GM12875 (cell line): ENCODE results near the gene RHBDD3.

Experiments used
- H3K4me3 ChIP-seq: one replicate; pipeline ENCODE4 v1.5.1; 2011; ENCODE audit warnings: low read depth, low read length, control low read depth
- TF ChIP-seq, protein P1 (sequence below): IDR thresholded peaks from 2 replicates; pipeline ENCODE4 v1.5.1; 2011; ENCODE audit warnings: low read depth, mild to moderate bottlenecking, control low read depth, inconsistent platforms, low read length, moderate library complexity, borderline replicate concordance; ENCODE audit not compliant: insufficient read depth

The RHBDD3 gene

DNA sequence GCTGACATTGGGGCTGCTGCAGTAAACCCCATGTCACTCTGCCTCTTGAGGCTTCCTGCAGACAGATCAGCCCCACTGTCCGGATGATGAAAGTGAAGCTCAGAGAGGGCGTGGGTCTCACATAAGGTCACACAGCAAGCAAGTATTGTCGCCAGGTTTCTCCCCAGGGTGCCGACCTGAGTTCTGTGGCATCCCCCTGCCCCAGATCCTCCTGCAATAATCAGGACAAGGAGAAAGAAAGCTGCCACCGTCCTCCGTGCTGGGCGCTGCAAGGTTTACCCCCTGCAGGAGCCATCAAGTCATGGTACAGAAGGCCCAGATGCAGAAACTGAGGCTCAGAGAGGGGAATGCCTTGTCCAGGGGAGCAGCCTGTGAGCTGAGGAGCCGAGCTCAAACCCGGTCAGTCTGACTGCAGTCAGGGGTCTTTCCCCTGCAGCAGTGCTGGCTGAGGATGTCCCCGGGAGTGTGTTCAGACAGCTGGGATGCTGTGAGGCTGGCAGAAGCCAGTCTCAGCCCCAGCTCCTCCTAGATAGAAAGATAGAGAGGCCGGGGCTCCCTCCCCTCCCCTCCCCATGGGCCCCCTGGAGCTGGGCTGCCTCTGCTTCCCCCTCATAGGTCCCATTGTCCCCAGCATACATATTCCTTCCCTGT is 48.9 kb downstream of the RHBDD3 start:
- TF ChIP-seq, protein P1, sequence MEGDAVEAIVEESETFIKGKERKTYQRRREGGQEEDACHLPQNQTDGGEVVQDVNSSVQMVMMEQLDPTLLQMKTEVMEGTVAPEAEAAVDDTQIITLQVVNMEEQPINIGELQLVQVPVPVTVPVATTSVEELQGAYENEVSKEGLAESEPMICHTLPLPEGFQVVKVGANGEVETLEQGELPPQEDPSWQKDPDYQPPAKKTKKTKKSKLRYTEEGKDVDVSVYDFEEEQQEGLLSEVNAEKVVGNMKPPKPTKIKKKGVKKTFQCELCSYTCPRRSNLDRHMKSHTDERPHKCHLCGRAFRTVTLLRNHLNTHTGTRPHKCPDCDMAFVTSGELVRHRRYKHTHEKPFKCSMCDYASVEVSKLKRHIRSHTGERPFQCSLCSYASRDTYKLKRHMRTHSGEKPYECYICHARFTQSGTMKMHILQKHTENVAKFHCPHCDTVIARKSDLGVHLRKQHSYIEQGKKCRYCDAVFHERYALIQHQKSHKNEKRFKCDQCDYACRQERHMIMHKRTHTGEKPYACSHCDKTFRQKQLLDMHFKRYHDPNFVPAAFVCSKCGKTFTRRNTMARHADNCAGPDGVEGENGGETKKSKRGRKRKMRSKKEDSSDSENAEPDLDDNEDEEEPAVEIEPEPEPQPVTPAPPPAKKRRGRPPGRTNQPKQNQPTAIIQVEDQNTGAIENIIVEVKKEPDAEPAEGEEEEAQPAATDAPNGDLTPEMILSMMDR: no peak
- no peak overlapping the region for H3K4me3 ChIP-seq

DNA sequence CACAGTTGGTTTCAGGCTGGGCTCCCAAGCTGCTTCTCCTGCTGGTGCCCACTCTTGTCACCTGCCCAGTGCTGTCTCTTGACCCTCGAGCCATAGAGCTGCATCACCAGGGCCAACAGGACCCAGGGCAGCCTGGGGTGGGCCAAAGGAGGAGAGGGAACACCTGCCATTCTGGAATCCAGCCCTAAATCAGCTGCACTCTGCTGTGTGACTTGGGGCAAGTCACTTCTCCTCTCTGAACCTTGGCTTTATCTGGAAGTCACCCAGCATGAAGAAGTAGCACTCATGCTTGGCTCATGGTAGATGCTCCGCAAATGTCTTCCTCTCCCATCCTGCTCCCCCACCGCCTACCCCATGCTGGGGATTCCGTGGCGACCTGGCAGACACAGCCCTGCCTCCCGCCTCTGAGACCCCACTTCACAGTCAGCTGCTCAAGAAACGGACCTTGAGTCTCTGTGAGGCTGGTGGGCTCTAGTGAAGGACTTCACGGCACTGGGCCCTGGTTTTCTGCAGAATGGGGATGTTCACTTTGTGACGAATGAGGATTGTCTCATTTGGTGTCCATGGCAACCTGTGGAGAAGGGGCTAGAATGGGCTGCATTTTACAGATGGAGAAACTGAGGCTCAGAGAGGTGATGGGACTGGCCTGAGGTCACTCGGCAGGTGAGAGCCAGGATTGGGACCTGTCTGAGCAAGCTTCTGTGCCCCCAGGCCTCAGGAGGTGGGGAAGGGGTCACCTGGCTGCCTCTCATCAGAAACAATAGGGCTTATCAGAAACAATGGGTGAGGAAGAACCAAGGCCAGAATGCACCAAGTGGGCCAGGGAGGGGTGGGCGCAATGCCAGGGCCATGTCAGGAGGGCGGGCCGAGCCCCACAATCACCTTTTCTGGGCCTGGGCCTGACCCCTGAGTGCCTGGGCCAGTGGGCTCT is 49.7 kb downstream of the RHBDD3 start:
- H3K4me3 ChIP-seq: no peak overlapping the region
- TF ChIP-seq, protein P1: no peak

DNA sequence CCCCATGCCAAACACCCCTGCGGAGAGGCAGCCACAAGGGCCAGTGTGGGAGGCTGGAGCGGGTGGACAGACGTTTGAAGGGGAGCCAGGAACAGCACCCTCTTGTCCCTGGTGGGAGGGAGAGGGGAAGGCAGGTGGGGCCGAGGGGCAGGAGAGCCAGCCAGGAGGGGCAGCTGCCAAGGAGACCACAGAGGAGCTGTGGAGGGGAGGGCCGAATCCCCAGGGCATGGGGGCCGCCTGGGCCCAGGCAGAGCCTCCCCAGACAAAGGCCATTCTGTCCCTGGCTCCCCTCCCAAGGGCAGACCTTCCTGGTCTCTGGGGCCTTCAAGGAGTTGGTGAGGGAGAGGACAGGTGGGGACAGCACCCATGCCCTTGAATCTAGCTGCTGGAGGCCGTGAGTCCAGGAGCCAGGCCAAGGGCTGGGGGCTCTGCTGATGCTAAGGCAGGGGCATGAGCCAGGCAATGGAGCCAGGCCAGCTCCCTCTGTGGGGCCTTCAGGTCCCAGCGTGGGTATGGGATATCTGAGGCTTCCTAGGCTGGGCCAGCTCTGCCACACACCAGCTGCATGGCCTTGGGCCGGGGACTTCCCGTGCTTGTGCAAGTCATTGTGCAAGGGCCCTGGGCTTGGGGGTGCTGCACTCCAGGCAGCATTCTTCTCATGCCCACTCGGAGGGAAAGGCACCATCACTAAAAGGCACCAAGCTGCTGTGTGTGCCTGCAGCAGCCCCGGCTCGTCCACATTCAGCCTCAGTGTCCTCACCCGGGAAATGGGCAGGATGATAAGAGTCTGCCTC is 50.7 kb downstream of the RHBDD3 start:
- no peak overlapping the region for H3K4me3 ChIP-seq

DNA sequence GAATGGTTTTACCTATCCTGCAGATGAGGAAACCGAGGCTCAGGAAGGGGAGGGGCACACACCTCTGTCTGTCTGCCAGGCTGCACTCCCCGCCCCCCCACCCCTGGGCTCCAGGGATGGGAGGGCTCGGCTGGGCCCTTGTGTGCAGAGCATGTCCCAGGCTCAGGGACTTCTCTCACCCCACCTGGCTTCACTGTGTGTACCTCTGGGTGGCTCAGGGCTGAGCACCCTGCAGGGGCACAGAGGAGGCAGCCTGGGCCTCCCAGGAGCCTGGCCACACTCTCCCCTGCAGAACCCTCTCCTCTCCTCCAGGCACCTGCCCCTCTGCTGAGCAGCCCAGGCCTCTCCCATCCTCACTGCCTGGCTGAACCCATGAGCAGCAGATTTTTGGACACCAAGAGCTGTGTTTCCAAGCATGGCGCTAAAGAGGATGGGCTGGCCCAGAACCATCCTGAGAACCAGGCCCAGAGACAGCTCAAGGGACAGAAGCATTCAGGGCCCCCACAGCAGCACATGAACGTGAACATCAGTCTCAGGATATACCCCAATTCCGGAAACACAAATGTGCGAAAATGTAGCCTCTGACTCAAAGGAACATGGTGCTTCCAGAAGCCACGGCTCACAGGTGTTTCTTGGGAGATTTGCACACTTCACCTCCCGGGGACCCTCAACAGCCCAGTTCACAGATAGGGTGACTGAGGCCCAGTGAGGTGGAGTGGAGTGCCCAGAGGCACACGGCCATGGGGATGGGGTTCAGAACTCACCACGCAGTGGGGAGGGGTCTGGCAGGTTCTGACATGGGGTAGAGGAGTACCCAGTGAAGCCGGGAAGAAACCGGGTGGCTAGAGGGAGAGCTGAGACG is 51.5 kb downstream of the RHBDD3 start:
- TF ChIP-seq, protein P1: no peak

More for the DNA sequence above, 50.7 kb downstream of the RHBDD3 start:
- TF ChIP-seq, protein P1: no peak

DNA sequence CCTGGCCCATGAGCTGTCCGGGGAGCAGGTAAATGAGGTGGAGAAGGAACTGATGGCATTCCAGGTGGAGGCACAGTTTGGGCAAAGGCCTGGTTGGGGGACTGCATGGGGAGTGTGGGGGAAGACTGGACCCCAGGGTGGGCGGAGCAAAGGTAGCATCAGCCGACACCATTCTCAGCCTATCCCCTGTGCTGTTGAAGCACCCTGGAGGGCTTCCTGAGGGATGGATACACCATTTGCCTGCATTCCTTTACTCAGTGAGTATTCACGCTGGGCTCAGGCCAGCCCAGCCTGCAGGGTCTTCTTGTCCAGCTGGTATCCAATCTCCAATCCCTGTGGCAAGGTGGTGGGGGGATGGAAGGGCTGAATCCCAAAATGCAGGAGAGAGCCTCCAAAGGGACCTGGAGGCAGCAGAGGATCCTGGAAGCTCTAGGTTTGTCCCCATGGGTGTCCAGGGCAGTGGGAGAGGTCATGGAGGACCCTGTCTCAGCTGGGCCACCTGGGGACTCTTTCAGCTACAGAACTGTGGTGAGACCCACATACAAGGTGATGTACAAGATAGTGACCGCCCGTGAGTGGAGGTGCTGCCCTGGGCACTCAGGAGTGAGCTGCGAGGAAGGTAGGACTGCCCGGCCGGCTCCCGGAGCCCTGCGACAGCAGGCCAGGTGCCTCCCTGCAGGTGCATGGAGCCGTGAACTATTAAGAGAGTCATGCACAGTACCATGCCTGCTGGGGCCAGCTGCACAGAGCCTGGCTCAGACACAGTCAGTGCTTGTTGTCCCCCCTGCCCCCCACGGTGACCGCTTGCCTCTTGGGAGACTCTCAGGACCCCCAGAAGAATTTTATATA is 52.5 kb downstream of the RHBDD3 start:
- TF ChIP-seq, protein P1: no peak
- H3K4me3 ChIP-seq: no peak overlapping the region

More for the DNA sequence above, 51.5 kb downstream of the RHBDD3 start:
- no peak overlapping the region for H3K4me3 ChIP-seq
